Stimulated activated effector memory CD8-positive, alpha-beta T cell treated with anti-CD3 and anti-CD28 coated beads, Interleukin-12 subunit alpha, Interleukin-12 subunit beta, amount 100 ng/mL, for 72 hours (primary cell): ENCODE data around the gene PPP3CA.

Experiments used
- ATAC-seq: fragments of 150-1000 bp; cut with Tn5 transposase; 2 replicates; pipeline ENCODE4 v1.10.0; 2021
- DNase-seq, 2 donors: peaks; one replicate each; pipeline ENCODE4 v3.0.0; 2021 to 2022; ENCODE audit warnings: low spot score in 2 of 2
- H3K27ac Mint-ChIP-seq: one replicate; pipeline ENCODE4 v1.8.0; 2022; ENCODE audit warnings: mild to moderate bottlenecking, mixed read lengths
- H3K36me3 Mint-ChIP-seq: one replicate; pipeline ENCODE4 v1.8.0; 2022; ENCODE audit warnings: mild to moderate bottlenecking, mixed read lengths
- H3K4me1 Mint-ChIP-seq: one replicate; pipeline ENCODE4 v1.8.0; 2022; ENCODE audit warnings: mixed read lengths
- H3K4me3 Mint-ChIP-seq: one replicate; pipeline ENCODE4 v1.8.0; 2022; ENCODE audit warnings: mild to moderate bottlenecking, mixed read lengths
- H3K9me3 Mint-ChIP-seq: one replicate; pipeline ENCODE4 v1.8.0; 2022; ENCODE audit warnings: mixed read lengths

Gene PPP3CA

GRCh38 chr4:101306764-101307615 lies 40.3 kb downstream of the PPP3CA start:
- peak overlapping the region; percentile 58 for H3K4me3 Mint-ChIP-seq
- peaks cover 20% of the 10 kb centered on the region for H3K4me1 Mint-ChIP-seq
- ATAC-seq (no peak), DNase-seq (no peak)
- H3K27ac Mint-ChIP-seq, result peak overlapping the region; percentile 83
- peaks cover 4% of the 10 kb centered on the region for H3K36me3 Mint-ChIP-seq
- H3K9me3 Mint-ChIP-seq, result no peaks in the 10 kb centered on the region

DNA sequence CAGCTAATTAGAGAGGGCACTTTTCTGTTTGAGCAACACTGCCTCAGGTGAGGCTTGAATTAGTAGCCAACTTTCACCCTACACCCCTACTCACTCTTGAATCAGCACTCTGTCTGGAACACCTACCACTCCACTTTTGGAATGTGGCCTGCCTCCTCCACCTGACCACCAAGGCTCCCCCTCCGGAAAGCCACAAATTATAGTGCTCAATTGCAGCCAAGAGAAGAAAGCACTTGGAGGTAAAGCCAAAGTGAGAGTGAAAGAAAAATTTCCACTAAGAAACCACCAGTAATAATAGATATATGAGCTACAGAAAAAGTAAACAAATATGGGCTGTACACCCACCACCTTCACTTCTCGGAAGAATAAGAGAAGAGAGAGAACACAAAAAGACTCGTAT lies 41.1 kb downstream of the PPP3CA start:
- no peak for DNase-seq

DNA sequence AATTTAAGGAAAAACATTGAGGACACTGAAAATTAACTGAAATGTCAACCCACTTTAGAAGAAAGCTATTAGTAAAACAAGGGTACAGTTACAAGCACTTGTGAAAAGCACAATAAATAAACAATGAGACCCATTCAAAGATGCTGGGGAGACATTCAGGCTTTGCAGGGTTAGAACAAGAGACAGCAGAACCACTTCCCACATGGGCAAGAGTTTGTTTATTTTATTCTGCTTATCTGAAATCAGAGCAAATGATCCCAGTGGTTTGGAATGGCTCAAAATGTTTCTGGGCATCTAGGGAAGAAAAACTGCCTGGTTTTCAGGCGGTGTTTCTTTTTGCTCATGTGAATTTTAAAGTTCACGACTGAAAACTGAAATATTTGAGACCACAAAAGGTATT lies 42.4 kb downstream of the PPP3CA start:
- no peak for ATAC-seq
- Mint-ChIP-seq H3K27ac (no peak overlapping the region), H3K4me1 (peaks cover 30% of the 10 kb centered on the region), H3K4me3 (no peak overlapping the region), H3K9me3 (no peaks in the 10 kb centered on the region), H3K36me3 (peaks cover 4% of the 10 kb centered on the region)
- no peak for DNase-seq

More for the DNA sequence above, 41.1 kb downstream of the PPP3CA start:
- Mint-ChIP-seq H3K4me1 (peaks cover 20% of the 10 kb centered on the region), H3K36me3 (peaks cover 4% of the 10 kb centered on the region), H3K27ac (peak overlapping the region; percentile 83), H3K9me3 (no peaks in the 10 kb centered on the region), H3K4me3 (peak overlapping the region; percentile 58)
- ATAC-seq, result peak; percentile 76

DNA sequence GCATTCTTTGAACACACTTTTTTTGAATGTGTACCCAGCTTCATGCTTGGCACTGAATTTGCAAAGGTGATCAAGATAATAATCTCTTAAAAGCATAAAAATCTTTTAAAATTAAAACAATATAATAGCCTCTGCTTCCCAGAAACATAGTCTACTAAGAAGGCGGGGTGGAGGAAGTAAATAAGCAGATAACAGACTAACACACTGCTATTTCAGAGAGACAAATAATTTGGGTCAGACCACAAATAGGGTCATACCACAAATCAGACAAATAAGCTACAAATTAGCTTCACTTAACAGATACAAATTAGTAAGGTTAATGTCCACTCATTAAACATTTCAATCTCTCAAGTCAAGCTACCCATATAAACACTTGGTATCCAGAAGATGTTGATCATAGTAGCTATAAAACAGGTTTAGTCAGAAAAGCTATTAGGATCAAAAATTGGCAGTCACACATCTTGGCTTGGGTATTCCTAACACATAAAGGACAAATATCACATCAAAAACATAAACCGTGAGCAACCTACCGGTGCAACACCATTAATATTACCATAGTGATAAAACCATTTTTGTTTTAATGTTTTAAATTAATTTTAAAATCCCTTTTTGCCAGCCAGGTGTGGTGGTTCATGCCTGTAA lies 47.3 kb downstream of the PPP3CA start:
- Mint-ChIP-seq H3K4me1 (peaks cover 10% of the 10 kb centered on the region), H3K36me3 (no peaks in the 10 kb centered on the region), H3K27ac (no peak overlapping the region), H3K9me3 (no peaks in the 10 kb centered on the region), H3K4me3 (no peak overlapping the region)
- DNase-seq, result no peak
- no peak for ATAC-seq

- H3K27ac Mint-ChIP-seq, result no peak overlapping the region
- no peaks in the 10 kb centered on the region for H3K9me3 Mint-ChIP-seq
- no peak for ATAC-seq
- peaks cover 10% of the 10 kb centered on the region for H3K4me1 Mint-ChIP-seq
- no peaks in the 10 kb centered on the region for H3K36me3 Mint-ChIP-seq
- no peak for DNase-seq
- no peak overlapping the region for H3K4me3 Mint-ChIP-seq
Measured at GRCh38 chr4:101299021-101299420, 48.3 kb downstream of the PPP3CA start.

- Mint-ChIP-seq H3K4me1 (peaks cover 27% of the 10 kb centered on the region), H3K36me3 (no peaks in the 10 kb centered on the region), H3K27ac (no peak overlapping the region), H3K9me3 (no peaks in the 10 kb centered on the region), H3K4me3 (no peak overlapping the region)
- DNase-seq (no peak), ATAC-seq (no peak)
Measured at GRCh38 chr4:101295691-101296090, 51.6 kb downstream of the PPP3CA start.

- no peak overlapping the region for H3K27ac Mint-ChIP-seq
- no peak overlapping the region for H3K4me3 Mint-ChIP-seq
- ATAC-seq (no peak), DNase-seq (no peak)
- peaks cover 29% of the 10 kb centered on the region for H3K4me1 Mint-ChIP-seq
- no peaks in the 10 kb centered on the region for H3K9me3 Mint-ChIP-seq
- no peaks in the 10 kb centered on the region for H3K36me3 Mint-ChIP-seq
Measured at GRCh38 chr4:101294597-101294996, 52.7 kb downstream of the PPP3CA start.

DNA sequence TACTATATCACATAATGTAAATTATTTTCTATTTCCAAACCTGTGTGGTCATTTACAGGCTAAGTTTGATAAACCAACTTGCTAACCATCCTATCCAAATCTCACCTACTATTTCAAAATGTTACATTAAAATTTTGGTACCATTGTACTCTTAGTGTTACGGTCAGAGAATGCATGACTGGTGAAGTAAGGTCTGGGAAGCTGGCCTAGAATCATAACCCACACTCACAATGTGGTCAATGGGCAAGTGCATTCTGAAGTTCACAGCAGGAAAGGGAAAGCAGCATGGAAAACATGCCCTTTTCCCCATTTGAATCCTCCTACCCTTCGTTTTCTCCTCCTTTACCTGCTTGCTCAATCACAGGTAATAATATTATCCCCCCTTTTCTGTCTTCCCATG lies 54.4 kb downstream of the PPP3CA start:
- no peak for ATAC-seq
- Mint-ChIP-seq H3K4me3 (no peak overlapping the region), H3K27ac (no peak overlapping the region), H3K9me3 (no peaks in the 10 kb centered on the region), H3K36me3 (no peaks in the 10 kb centered on the region), H3K4me1 (peaks cover 41% of the 10 kb centered on the region)
- no peak for DNase-seq

DNA sequence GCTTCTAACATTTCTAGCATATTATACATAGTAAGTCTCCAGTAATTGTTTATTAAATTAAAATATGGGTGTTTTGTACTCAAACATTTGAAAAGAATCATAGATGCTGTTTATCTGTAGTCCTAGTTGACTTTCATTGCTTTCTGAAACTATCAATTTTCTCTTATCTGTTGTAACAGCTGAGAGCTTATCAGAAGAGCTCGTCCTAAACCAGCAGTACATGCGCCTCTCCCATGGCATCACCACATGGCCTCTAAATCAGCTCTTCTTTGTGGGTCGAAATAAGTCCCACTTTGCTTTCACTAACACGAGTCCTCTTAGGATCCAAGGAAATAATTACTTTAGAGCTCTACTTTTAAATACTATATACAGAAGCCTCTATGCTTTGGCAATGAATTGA lies 55.1 kb downstream of the PPP3CA start:
- Mint-ChIP-seq H3K4me1 (peaks cover 46% of the 10 kb centered on the region), H3K4me3 (no peak overlapping the region)

GRCh38 chr4:101291198-101291597 lies 56.1 kb downstream of the PPP3CA start:
- Mint-ChIP-seq H3K36me3 (no peaks in the 10 kb centered on the region), H3K27ac (no peak overlapping the region), H3K4me3 (no peak overlapping the region), H3K4me1 (peaks cover 47% of the 10 kb centered on the region), H3K9me3 (no peaks in the 10 kb centered on the region)
- DNase-seq, result no peak
- no peak for ATAC-seq

More for the DNA sequence above, 55.1 kb downstream of the PPP3CA start:
- DNase-seq, result no peak
- Mint-ChIP-seq H3K27ac (no peak overlapping the region), H3K9me3 (no peaks in the 10 kb centered on the region), H3K36me3 (no peaks in the 10 kb centered on the region)
- ATAC-seq, result no peak

GRCh38 chr4:101290654-101291053 lies 56.7 kb downstream of the PPP3CA start:
- H3K9me3 Mint-ChIP-seq, result no peaks in the 10 kb centered on the region
- no peaks in the 10 kb centered on the region for H3K36me3 Mint-ChIP-seq
- H3K4me1 Mint-ChIP-seq, result peaks cover 47% of the 10 kb centered on the region
- no peak for DNase-seq
- H3K4me3 Mint-ChIP-seq, result no peak overlapping the region
- no peak overlapping the region for H3K27ac Mint-ChIP-seq
- ATAC-seq, result no peak

DNA sequence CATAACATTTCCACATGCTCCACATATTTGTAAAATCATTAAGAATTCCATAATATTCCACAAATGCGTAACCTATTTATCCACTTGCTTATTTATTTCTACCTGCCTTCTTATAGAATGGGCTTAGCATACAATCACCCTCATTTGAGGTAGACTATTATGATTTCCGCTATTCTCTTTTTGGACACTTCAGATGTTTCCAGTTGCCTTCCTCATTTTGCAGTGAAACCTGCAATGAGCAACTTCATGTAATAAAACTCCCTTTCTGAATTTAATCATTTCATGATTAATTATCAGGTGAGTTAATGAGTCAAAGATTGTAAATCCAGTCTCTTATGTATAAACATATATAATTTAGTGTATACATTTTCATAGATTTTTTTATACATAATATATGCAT lies 58.0 kb downstream of the PPP3CA start:
- Mint-ChIP-seq H3K9me3 (no peaks in the 10 kb centered on the region), H3K4me1 (peaks cover 52% of the 10 kb centered on the region), H3K27ac (no peak overlapping the region), H3K4me3 (no peak overlapping the region), H3K36me3 (no peaks in the 10 kb centered on the region)
- DNase-seq (no peak), ATAC-seq (no peak)

DNA sequence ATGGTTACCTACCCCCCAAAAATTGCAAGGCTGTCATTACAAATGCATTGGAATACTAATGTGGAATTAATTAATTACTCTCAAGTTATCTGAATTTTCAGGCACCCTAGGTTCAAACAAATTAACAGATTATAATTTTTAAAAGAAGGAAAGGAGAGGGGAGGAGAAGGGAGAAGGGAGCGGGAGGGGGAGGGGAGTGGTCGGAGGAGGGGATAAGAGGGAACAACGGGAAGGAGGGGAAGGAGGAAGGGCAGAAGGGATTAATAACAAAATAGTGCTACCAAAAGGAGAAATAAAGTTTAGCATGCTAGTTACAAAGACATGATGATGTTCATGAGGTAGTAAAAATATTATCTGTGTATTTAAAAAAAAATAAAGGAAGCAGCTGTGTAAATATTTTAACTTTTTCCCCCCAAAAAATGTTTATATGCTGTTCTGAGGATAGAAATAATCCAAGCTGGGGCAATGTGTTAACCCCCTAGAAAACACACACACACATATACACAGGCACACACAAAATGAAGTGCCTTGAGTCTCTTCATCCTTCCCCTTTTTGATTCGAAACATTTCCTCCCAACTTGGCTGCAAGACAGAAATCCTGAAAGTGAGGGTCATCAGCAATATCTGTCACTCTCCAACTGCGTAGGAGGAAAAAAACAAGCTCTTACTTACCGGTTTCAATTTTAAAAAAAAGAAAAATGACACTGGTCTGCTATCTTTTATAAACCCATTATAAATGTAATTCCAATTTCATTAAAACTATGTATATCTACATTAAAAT lies 58.8 kb downstream of the PPP3CA start:
- DNase-seq, result no peak
- H3K36me3 Mint-ChIP-seq, result no peaks in the 10 kb centered on the region
- H3K27ac Mint-ChIP-seq, result no peak overlapping the region
- ATAC-seq, result no peak
- H3K4me1 Mint-ChIP-seq, result peaks cover 52% of the 10 kb centered on the region
- no peak overlapping the region for H3K4me3 Mint-ChIP-seq
- no peaks in the 10 kb centered on the region for H3K9me3 Mint-ChIP-seq

GRCh38 chr4:101287324-101287723 lies 60.0 kb downstream of the PPP3CA start:
- no peak overlapping the region for H3K4me3 Mint-ChIP-seq
- no peak overlapping the region for H3K27ac Mint-ChIP-seq
- H3K4me1 Mint-ChIP-seq, result peaks cover 53% of the 10 kb centered on the region
- H3K36me3 Mint-ChIP-seq, result no peaks in the 10 kb centered on the region
- DNase-seq, result no peak
- ATAC-seq, result no peak
- H3K9me3 Mint-ChIP-seq, result no peaks in the 10 kb centered on the region

- Mint-ChIP-seq H3K27ac (no peak overlapping the region), H3K4me3 (no peak overlapping the region), H3K9me3 (no peaks in the 10 kb centered on the region), H3K4me1 (peaks cover 56% of the 10 kb centered on the region), H3K36me3 (no peaks in the 10 kb centered on the region)
- ATAC-seq (no peak), DNase-seq (no peak)
Measured at GRCh38 chr4:101286663-101287062, 60.7 kb downstream of the PPP3CA start.
